ENCODE data around the gene CYTH3.
"Not testable (repeated sequence)": the region's sequence is repeated elsewhere in the genome, so short reads cannot be mapped to it uniquely, and the experiment has no call there.

The CYTH3 gene

DNA sequence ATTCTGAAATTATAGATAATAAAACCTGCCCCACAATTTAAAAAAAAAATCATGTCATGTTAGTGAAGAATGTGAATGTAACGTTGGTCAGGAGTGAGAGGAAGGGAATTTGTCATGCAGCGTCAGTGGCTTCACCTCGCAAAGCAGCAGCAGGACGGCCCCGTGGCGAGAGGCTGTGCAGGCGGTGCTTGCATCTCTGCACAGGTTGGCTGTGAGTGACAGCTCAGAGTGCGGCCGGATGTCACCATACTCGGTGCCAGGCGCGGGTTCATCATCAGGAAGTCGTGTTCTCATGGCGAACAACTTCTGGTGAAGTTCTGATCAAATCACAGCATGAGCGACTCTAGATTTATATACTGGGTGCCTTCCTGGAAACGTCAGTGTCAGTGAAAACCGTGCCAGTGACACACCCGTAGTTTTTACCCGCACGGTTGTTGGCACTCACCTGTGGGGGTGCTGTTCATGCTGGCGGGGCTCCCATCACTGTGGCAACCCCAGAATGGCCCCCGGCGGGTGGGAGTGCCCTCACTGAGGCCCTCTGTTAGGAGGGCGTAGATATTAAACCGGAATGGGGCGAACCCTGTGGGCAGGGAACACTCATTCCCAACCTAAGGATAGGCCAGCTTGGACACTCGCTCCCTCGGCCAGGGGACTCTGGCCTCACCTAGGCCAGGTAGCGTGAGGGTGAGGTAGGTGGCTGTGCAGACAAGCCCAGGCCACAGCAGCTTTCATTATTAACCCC lies 120.3 kb downstream of the CYTH3 start:
- no peak for TF ChIP-seq SPI1 (IDR thresholded peaks at IDR 0.05; ENCODE audit: borderline replicate concordance, low read depth)
- no peaks in the 10 kb centered on the region for H3K27me3 ChIP-seq (ENCODE audit: insufficient read depth, poor library complexity, severe bottlenecking)
- no peak for DNase-seq (ENCODE audit: low read depth in 1 of 2, low spot score in 1 of 2)

GRCh38 chr7:6151527-6151926 lies 120.9 kb downstream of the CYTH3 start:
- not testable (repeated sequence) for H3K27me3 ChIP-seq (ENCODE audit: insufficient read depth, poor library complexity, severe bottlenecking); H3K27ac ChIP-seq (replicated peaks); H3K4me3 ChIP-seq (replicated peaks; ENCODE audit: insufficient read depth, low read length); DNase-seq (ENCODE audit: low read depth in 1 of 2, low spot score in 1 of 2)

More for the DNA sequence above, 120.3 kb downstream of the CYTH3 start:
- H3K4me3 ChIP-seq (replicated peaks; ENCODE audit: insufficient read depth, low read length) = no peak overlapping the region
- no peak overlapping the region for H3K27ac ChIP-seq (replicated peaks)

DNA sequence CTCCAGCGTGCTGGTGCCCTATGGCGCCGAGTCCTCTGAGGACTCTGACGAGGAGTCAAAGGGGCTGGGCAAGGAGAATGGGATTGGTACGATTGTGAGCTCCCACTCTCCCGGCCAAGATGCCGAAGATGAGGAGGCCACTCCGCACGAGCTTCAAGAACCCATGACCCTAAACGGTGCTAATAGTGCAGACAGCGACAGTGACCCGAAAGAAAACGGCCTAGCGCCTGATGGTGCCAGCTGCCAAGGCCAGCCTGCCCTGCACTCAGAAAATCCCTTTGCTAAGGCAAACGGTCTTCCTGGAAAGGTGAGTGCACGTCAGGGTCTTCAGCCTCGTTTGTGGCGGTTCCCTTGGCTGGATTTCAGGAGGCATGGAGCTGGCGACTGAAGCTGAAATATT lies 122.4 kb downstream of the CYTH3 start:
- no peak for DNase-seq (ENCODE audit: low read depth in 1 of 2, low spot score in 1 of 2)
- Histone ChIP-seq H3K27me3 (ENCODE audit: insufficient read depth, poor library complexity, severe bottlenecking) (no peaks in the 10 kb centered on the region), H3K4me3 (replicated peaks; ENCODE audit: insufficient read depth, low read length) (no peak overlapping the region), H3K27ac (replicated peaks) (no peak overlapping the region)
- TF ChIP-seq, protein P1, sequence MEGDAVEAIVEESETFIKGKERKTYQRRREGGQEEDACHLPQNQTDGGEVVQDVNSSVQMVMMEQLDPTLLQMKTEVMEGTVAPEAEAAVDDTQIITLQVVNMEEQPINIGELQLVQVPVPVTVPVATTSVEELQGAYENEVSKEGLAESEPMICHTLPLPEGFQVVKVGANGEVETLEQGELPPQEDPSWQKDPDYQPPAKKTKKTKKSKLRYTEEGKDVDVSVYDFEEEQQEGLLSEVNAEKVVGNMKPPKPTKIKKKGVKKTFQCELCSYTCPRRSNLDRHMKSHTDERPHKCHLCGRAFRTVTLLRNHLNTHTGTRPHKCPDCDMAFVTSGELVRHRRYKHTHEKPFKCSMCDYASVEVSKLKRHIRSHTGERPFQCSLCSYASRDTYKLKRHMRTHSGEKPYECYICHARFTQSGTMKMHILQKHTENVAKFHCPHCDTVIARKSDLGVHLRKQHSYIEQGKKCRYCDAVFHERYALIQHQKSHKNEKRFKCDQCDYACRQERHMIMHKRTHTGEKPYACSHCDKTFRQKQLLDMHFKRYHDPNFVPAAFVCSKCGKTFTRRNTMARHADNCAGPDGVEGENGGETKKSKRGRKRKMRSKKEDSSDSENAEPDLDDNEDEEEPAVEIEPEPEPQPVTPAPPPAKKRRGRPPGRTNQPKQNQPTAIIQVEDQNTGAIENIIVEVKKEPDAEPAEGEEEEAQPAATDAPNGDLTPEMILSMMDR (IDR thresholded peaks at IDR 0.05; ENCODE audit: insufficient read depth, low read length) = no peak
- TF ChIP-seq POLR2AphosphoS5 (IDR thresholded peaks at IDR 0.05; ENCODE audit: low read depth) = no peak
- no peak for TF ChIP-seq REST (IDR thresholded peaks at IDR 0.05; ENCODE audit: insufficient replicate concordance, low read depth)
- TF ChIP-seq GABPA (IDR thresholded peaks at IDR 0.05; ENCODE audit: low read depth) = no peak
- no peak for TF ChIP-seq SPI1 (IDR thresholded peaks at IDR 0.05; ENCODE audit: borderline replicate concordance, low read depth)

DNA sequence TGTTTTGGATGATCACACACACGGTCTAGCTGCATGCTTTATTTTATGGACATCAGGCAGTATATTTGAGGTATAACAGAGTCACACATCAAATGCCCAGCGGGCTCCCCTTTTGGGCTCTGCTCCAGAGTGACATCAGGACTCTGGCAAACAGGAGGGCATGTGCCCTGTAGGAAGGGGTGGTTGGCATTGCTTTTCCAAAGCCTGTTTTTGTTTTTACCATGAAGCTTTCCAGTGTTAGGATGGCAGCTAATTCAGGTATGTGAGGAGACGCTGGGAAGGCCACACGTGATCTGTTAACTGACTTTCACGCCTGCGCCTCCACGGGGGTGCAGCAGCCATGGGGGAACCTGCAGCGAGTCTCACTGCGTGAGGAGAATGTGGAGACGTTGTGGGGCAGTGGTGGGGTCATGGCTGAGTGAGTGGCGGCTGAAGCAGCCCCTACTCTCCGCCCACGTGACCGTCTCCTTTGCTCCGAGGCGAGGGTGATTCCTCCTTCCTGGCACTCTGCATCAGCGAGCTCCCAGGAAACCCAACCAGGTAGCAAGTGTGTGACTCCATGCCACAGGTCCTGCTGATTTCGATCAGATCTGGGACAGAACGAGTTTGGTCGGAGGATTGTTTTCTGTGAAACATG lies 123.6 kb downstream of the CYTH3 start:
- no peak overlapping the region for H3K27ac ChIP-seq (replicated peaks)
- TF ChIP-seq REST (IDR thresholded peaks at IDR 0.05; ENCODE audit: insufficient replicate concordance, low read depth) = no peak
- H3K4me3 ChIP-seq (replicated peaks; ENCODE audit: insufficient read depth, low read length) = no peak overlapping the region
- no peak for DNase-seq (ENCODE audit: low read depth in 1 of 2, low spot score in 1 of 2)
- no peaks in the 10 kb centered on the region for H3K27me3 ChIP-seq (ENCODE audit: insufficient read depth, poor library complexity, severe bottlenecking)

DNA sequence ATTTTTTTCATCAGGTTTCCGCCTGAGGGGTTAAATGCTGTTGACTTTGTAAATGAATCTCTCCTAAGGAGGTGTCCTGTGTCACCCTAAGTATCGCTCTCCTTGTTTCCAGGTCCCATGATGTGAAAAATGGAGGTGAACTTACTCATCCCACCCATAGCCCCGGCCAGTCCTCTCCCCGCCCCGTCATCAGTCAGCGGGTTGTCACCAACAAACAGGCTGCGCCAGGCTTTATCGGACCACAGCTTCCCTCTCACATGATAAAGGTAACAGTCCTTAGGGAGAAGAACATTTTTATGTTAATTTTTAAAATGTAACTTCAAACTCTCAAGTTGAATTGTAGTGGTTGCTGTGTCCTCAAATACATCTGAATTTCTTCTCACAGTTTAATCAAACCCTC lies 124.8 kb downstream of the CYTH3 start:
- TF ChIP-seq, protein P1 (IDR thresholded peaks at IDR 0.05; ENCODE audit: insufficient read depth, low read length) = no peak
- TF ChIP-seq SPI1 (IDR thresholded peaks at IDR 0.05; ENCODE audit: borderline replicate concordance, low read depth) = no peak
- no peak for TF ChIP-seq GABPA (IDR thresholded peaks at IDR 0.05; ENCODE audit: low read depth)
- no peak for TF ChIP-seq POLR2AphosphoS5 (IDR thresholded peaks at IDR 0.05; ENCODE audit: low read depth)
- TF ChIP-seq REST (IDR thresholded peaks at IDR 0.05; ENCODE audit: insufficient replicate concordance, low read depth) = no peak
- no peak for DNase-seq (ENCODE audit: low read depth in 1 of 2, low spot score in 1 of 2)
- H3K4me3 ChIP-seq (replicated peaks; ENCODE audit: insufficient read depth, low read length) = no peak overlapping the region
- no peaks in the 10 kb centered on the region for H3K27me3 ChIP-seq (ENCODE audit: insufficient read depth, poor library complexity, severe bottlenecking)
- no peak overlapping the region for H3K27ac ChIP-seq (replicated peaks)

Measured in HL-60 (cell line).